GM18507 (cell line): Measurements from ENCODE around the gene NUDT8.
"Not testable (repeated sequence)": the region's sequence is repeated elsewhere in the genome, so short reads cannot be mapped to it uniquely, and the experiment has no call there.

ENCODE experiments used
- DNase-seq: peaks from one replicate; pipeline ENCODE4 v3.0.0; 2011; ENCODE audit warnings: low read depth; ENCODE audit not compliant: insufficient read length; ENCODE audit errors: extremely low spot score
- FAIRE-seq: peaks from 2 replicates; lab custom pipeline; 2011; peaks lifted over from hg19 to GRCh38; lab: Jason Lieb, UNC

Gene NUDT8

GRCh38 chr11:67600324-67601029 lies 29.3 kb downstream of the NUDT8 start:
- DNase-seq, result no peak
- FAIRE-seq, result peak; percentile 86

- no peak for DNase-seq
- no peak for FAIRE-seq
Measured at GRCh38 chr11:67599149-67599548, 30.6 kb downstream of the NUDT8 start.

- DNase-seq, FAIRE-seq: not testable (repeated sequence)
Measured at GRCh38 chr11:67597963-67598362, 31.8 kb downstream of the NUDT8 start.

- not testable (repeated sequence) for FAIRE-seq, DNase-seq
Measured at GRCh38 chr11:67597458-67597857, 32.3 kb downstream of the NUDT8 start.

- FAIRE-seq, result no peak
- DNase-seq, result no peak
Measured at GRCh38 chr11:67596753-67597300, 32.9 kb downstream of the NUDT8 start.

GRCh38 chr11:67594480-67594879 lies 35.3 kb downstream of the NUDT8 start:
- FAIRE-seq, result no peak
- no peak for DNase-seq

- DNase-seq (no peak), FAIRE-seq (no peak)
Measured at GRCh38 chr11:67593565-67593905, 36.2 kb downstream of the NUDT8 start.

- DNase-seq, result no peak
- no peak for FAIRE-seq
Measured at GRCh38 chr11:67592880-67593564, 36.7 kb downstream of the NUDT8 start.

- peak; percentile 9 for FAIRE-seq
- not testable (repeated sequence) for DNase-seq
Measured at GRCh38 chr11:67588899-67589415, 40.8 kb downstream of the NUDT8 start.

GRCh38 chr11:67588136-67588503 lies 41.6 kb downstream of the NUDT8 start:
- FAIRE-seq (peak; percentile 51), DNase-seq (no peak)

GRCh38 chr11:67586568-67587250 lies 43.0 kb downstream of the NUDT8 start:
- DNase-seq, result no peak
- no peak for FAIRE-seq

GRCh38 chr11:67585911-67586310 lies 43.8 kb downstream of the NUDT8 start:
- FAIRE-seq (no peak), DNase-seq (no peak)

GRCh38 chr11:67584881-67585873 lies 44.6 kb downstream of the NUDT8 start:
- DNase-seq (no peak), FAIRE-seq (no peak)

GRCh38 chr11:67584205-67584880 lies 45.4 kb downstream of the NUDT8 start:
- no peak for FAIRE-seq

GRCh38 chr11:67583247-67584204 lies 46.2 kb downstream of the NUDT8 start, which contains the start of gene GSTP1:
GSTP1 (plus strand) TSS chr11:67583812; CDS start chr11:67583844, 32 bp downstream.
- FAIRE-seq, result peak; percentile 67
- no peak for DNase-seq

More at GRCh38 chr11:67584205-67584880, 45.4 kb downstream of the NUDT8 start:
- no peak for DNase-seq

- DNase-seq, result no peak
- no peak for FAIRE-seq
Measured at GRCh38 chr11:67582011-67582410, 47.7 kb downstream of the NUDT8 start.

- DNase-seq (no peak), FAIRE-seq (no peak)
Measured at GRCh38 chr11:67581469-67581868, 48.3 kb downstream of the NUDT8 start.
